ENCODE results near the gene UBAC2.

GRCh38 chr13:99246100-99246499, 45.4 kb downstream of the UBAC2 start:
- TF ChIP-seq POLR2A (IDR thresholded peaks at IDR 0.05; ENCODE audit: control extremely low read depth in 1 of 2, low read depth in 2 of 2, low read length in 2 of 2), result no peak
- TF ChIP-seq YY1 (IDR thresholded peaks at IDR 0.05; ENCODE audit: low read depth, low read length), result no peak
- TF ChIP-seq CTCF (IDR thresholded peaks at IDR 0.05; ENCODE audit: control extremely low read depth in 1 of 3, insufficient read depth in 1 of 3, low read depth in 1 of 3, low read length in 3 of 3), result no peak
- TF ChIP-seq EZH2 (IDR thresholded peaks at IDR 0.05; ENCODE audit: low read depth, low read length, severe bottlenecking), result no peak
- TF ChIP-seq CHD1 (IDR thresholded peaks at IDR 0.05; ENCODE audit: low read depth, low read length), result no peak
- no peak for TF ChIP-seq ASH2L (IDR thresholded peaks at IDR 0.05; ENCODE audit: low read length)
- no peak for TF ChIP-seq EP300 (IDR thresholded peaks at IDR 0.05; ENCODE audit: borderline replicate concordance in 1 of 2, low read depth in 2 of 2, low read length in 2 of 2)
- no peak for TF ChIP-seq FOSL1 (IDR thresholded peaks at IDR 0.05; ENCODE audit: insufficient read depth, low read depth, low read length)
- no peak for TF ChIP-seq RNF2 (IDR thresholded peaks at IDR 0.05; ENCODE audit: borderline replicate concordance, low read depth, low read length, missing control alignments, poor library complexity, severe bottlenecking)
- no peak for TF ChIP-seq CBX5 (IDR thresholded peaks at IDR 0.05; ENCODE audit: low read depth, low read length)
- no peak for TF ChIP-seq JUND (IDR thresholded peaks at IDR 0.05; ENCODE audit: low read length)
- no peak for TF ChIP-seq POLR2AphosphoS5 (IDR thresholded peaks at IDR 0.05; ENCODE audit: low read depth, low read length)
- TF ChIP-seq SIX5 (IDR thresholded peaks at IDR 0.05; ENCODE audit: low read depth, low read length), result no peak
- TF ChIP-seq E2F6 (IDR thresholded peaks at IDR 0.05), result no peak
